IMR-90 (cell line): ENCODE data around the gene FCN1. TPM values are rescaled to one million over a fixed set of nuclear protein-coding genes. Genes with fewer than 3 reads are reported as not detected.

ENCODE experiments used
- ATAC-seq: fragments of 200-7000 bp; cut with Tn5 transposase; 2 replicates; pipeline ENCODE4 v1.9.1; 2020; ENCODE audit warnings: low read depth, mild to moderate bottlenecking, moderate library complexity
- BruUV-seq: library from RNA; stranded (reverse); fragments of 400-500 nt; replicated peaks from 2 replicates; lab custom pipeline; 2021; lab: Mats Ljungman, UMichigan
- CTCF ChIA-PET: fragments of 300-600 bp; formaldehyde crosslinking; extraction: SDS; loops from one replicate; lab custom pipeline; 2021; ENCODE audit warnings: antibody characterized with exemption; lab: Yijun Ruan, JAX
- POLR2A ChIA-PET: fragments of 300-600 bp; sonication (Branson Sonifier 250); formaldehyde crosslinking; loops from one replicate; lab custom pipeline; 2022; ENCODE audit warnings: antibody characterized with exemption; ENCODE audit not compliant: unreplicated experiment; lab: Charles Lee
- DNase-seq: peaks from one replicate; pipeline ENCODE4 v3.0.0; 2013
- H2AFZ ChIP-seq: replicated peaks from 2 replicates; pipeline ENCODE3; 2013; ENCODE audit warnings: low read length, mild to moderate bottlenecking; ENCODE audit not compliant: poor library complexity
- H2AK5ac ChIP-seq: 2 replicates; pipeline ENCODE4 v1.6.1; 2013; ENCODE audit warnings: low read depth, low read length, inconsistent platforms
- H2AK9ac ChIP-seq: replicated peaks from 2 replicates; pipeline ENCODE3; 2013; ENCODE audit warnings: mild to moderate bottlenecking, low read depth, low read length, moderate library complexity; ENCODE audit not compliant: poor library complexity
- H2BK120ac ChIP-seq: 2 replicates; pipeline ENCODE4 v1.6.1; 2013; ENCODE audit warnings: low read depth, low read length, inconsistent platforms
- H2BK15ac ChIP-seq: 3 replicates; pipeline ENCODE4 v1.6.1; 2013; ENCODE audit warnings: low read depth, low read length, inconsistent platforms
- H2BK20ac ChIP-seq: 2 replicates; pipeline ENCODE4 v1.6.1; 2013; ENCODE audit warnings: low read depth, mild to moderate bottlenecking, inconsistent platforms, low read length, moderate library complexity
- H2BK5ac ChIP-seq: 2 replicates; pipeline ENCODE4 v1.6.1; 2013; ENCODE audit warnings: mild to moderate bottlenecking, low read depth, low read length, inconsistent platforms; ENCODE audit not compliant: poor library complexity, severe bottlenecking
- H3K14ac ChIP-seq: replicated peaks from 2 replicates; pipeline ENCODE4 v1.6.1; 2013; ENCODE audit warnings: low read depth, low read length, inconsistent platforms
- H3K18ac ChIP-seq: 2 replicates; pipeline ENCODE4 v1.6.1; 2013; ENCODE audit warnings: low read depth, low read length, control low read depth
- H3K23ac ChIP-seq: 2 replicates; pipeline ENCODE4 v1.6.1; 2013; ENCODE audit warnings: low read depth, low read length, inconsistent platforms
- H3K27ac ChIP-seq: 2 replicates; pipeline ENCODE4 v1.5.1; 2013; ENCODE audit warnings: mild to moderate bottlenecking, control low read depth, low read length; ENCODE audit not compliant: insufficient read depth
- H3K27me3 ChIP-seq: 2 replicates; pipeline ENCODE4 v1.6.1; 2013; ENCODE audit warnings: low read length; ENCODE audit not compliant: control insufficient read depth, insufficient read depth
- H3K36me3 ChIP-seq: 2 replicates; pipeline ENCODE4 v1.6.1; 2013; ENCODE audit warnings: low read length, mixed read lengths; ENCODE audit not compliant: control insufficient read depth, insufficient read depth
- H3K4ac ChIP-seq: 2 replicates; pipeline ENCODE4 v1.6.1; 2013; ENCODE audit warnings: low read depth, low read length, inconsistent platforms
- H3K4me1 ChIP-seq: 2 replicates; pipeline ENCODE4 v1.6.1; 2013; ENCODE audit warnings: low read length, mixed read lengths; ENCODE audit not compliant: control insufficient read depth, insufficient read depth
- H3K4me2 ChIP-seq: 2 replicates; pipeline ENCODE4 v1.6.1; 2013; ENCODE audit warnings: low read depth, mild to moderate bottlenecking, control low read depth, low read length, moderate library complexity
- H3K4me3 ChIP-seq: 2 replicates; pipeline ENCODE4 v1.5.1; 2013; ENCODE audit warnings: low read depth, mild to moderate bottlenecking, control low read depth, low read length, moderate library complexity; ENCODE audit not compliant: insufficient read depth
- H3K56ac ChIP-seq: 2 replicates; pipeline ENCODE4 v1.6.1; 2013; ENCODE audit warnings: low read length, inconsistent platforms; ENCODE audit not compliant: insufficient read depth; ENCODE audit errors: extremely low read depth
- H3K79me1 ChIP-seq, 2 experiments: 2 replicates each; pipeline ENCODE4 v1.6.1; 2013; ENCODE audit warnings: low read length in 2 of 2, inconsistent platforms in 1 of 2, low read depth in 1 of 2
- H3K9ac ChIP-seq: 2 replicates; pipeline ENCODE4 v1.6.1; 2013; ENCODE audit warnings: low read depth, low read length, control low read depth
- H3K9me1 ChIP-seq: 2 replicates; pipeline ENCODE4 v1.6.1; 2013; ENCODE audit warnings: low read length, inconsistent platforms; ENCODE audit not compliant: insufficient read depth
- H3K9me3 ChIP-seq: 2 replicates; pipeline ENCODE4 v1.6.1; 2013; ENCODE audit warnings: low read length; ENCODE audit not compliant: control insufficient read depth, insufficient read depth
- H4K20me1 ChIP-seq: 2 replicates; pipeline ENCODE4 v1.6.1; 2013; ENCODE audit warnings: low read length, inconsistent platforms; ENCODE audit not compliant: insufficient read depth
- H4K5ac ChIP-seq: 2 replicates; pipeline ENCODE4 v1.6.1; 2013; ENCODE audit warnings: mild to moderate bottlenecking, low read depth, low read length, control low read depth
- H4K8ac ChIP-seq, 2 experiments: 2 replicates each; pipeline ENCODE4 v1.6.1; 2013; ENCODE audit warnings: low read depth in 2 of 2, low read length in 2 of 2, control low read depth in 1 of 2, inconsistent platforms in 1 of 2
- H4K91ac ChIP-seq: 2 replicates; pipeline ENCODE4 v1.6.1; 2013; ENCODE audit warnings: low read depth, low read length, inconsistent platforms; ENCODE audit not compliant: insufficient read depth
- BHLHE40 ChIP-seq: fragments of 150-350 bp; IDR thresholded peaks from 2 replicates; pipeline ENCODE4 v1.6.1; 2016; ENCODE audit warnings: mild to moderate bottlenecking, low read depth, low read length
- CEBPB ChIP-seq: IDR thresholded peaks from 2 replicates; pipeline ENCODE4 v1.6.1; 2012; ENCODE audit warnings: low read depth, low read length, improper control_type of control experiment
- CHD1 ChIP-seq: IDR thresholded peaks from 2 replicates; pipeline ENCODE4 v1.6.1; 2012; ENCODE audit warnings: low read depth, low read length, improper control_type of control experiment
- ELK1 ChIP-seq: fragments of 150-350 bp; IDR thresholded peaks from 2 replicates; pipeline ENCODE4 v1.6.1; 2016; ENCODE audit warnings: low read depth, mild to moderate bottlenecking, low read length, moderate library complexity, borderline replicate concordance
- FOS ChIP-seq: fragments of 150-350 bp; IDR thresholded peaks from 2 replicates; pipeline ENCODE4 v1.6.1; 2016; ENCODE audit warnings: low read depth, low read length
- MAFK ChIP-seq: IDR thresholded peaks from 2 replicates; pipeline ENCODE4 v1.6.1; 2012; ENCODE audit warnings: low read depth, low read length, improper control_type of control experiment
- MAZ ChIP-seq: IDR thresholded peaks from 2 replicates; pipeline ENCODE4 v1.6.1; 2012; ENCODE audit warnings: low read depth, mild to moderate bottlenecking, low read length, improper control_type of control experiment, moderate library complexity, borderline replicate concordance
- MXI1 ChIP-seq: IDR thresholded peaks from 2 replicates; pipeline ENCODE4 v1.6.1; 2012; ENCODE audit warnings: low read depth, mild to moderate bottlenecking, low read length, moderate library complexity, borderline replicate concordance
- NFE2L2 ChIP-seq: fragments of 150-350 bp; IDR thresholded peaks from 2 replicates; pipeline ENCODE4 v1.6.1; 2016; ENCODE audit warnings: low read depth, mild to moderate bottlenecking, low read length
- POLR2A ChIP-seq: IDR thresholded peaks from 2 replicates; pipeline ENCODE4 v1.6.1; 2012; ENCODE audit warnings: mild to moderate bottlenecking, low read depth, low read length
- RAD21 ChIP-seq: IDR thresholded peaks from 2 replicates; pipeline ENCODE4 v1.6.1; 2012; ENCODE audit warnings: low read length, improper control_type of control experiment
- RCOR1 ChIP-seq: IDR thresholded peaks from 2 replicates; pipeline ENCODE4 v1.6.1; 2012; ENCODE audit warnings: mild to moderate bottlenecking, low read length, improper control_type of control experiment; ENCODE audit not compliant: insufficient replicate concordance
- RFX5 ChIP-seq: IDR thresholded peaks from 2 replicates; pipeline ENCODE4 v1.8.0; 2012; ENCODE audit warnings: low read depth, mild to moderate bottlenecking, low read length, moderate library complexity
- SMC3 ChIP-seq: fragments of 150-350 bp; IDR thresholded peaks from 2 replicates; pipeline ENCODE4 v1.6.1; 2016; ENCODE audit warnings: low read depth, mild to moderate bottlenecking, antibody characterized with exemption, low read length, moderate library complexity
- USF2 ChIP-seq: fragments of 150-350 bp; IDR thresholded peaks from 2 replicates; pipeline ENCODE4 v1.6.1; 2017; ENCODE audit warnings: mild to moderate bottlenecking, antibody characterized with exemption, low read length, low read depth
- WGBS, 2 experiments: methylation state at CpG; one replicate each; pipeline versions ENCODE4 v1.1.5 to v1.1.7; 2013; ENCODE audit warnings: missing lambda C conversion rate in 2 of 2; ENCODE audit not compliant: insufficient read length in 1 of 2; ENCODE audit errors: extremely low coverage in 2 of 2; 5-methylcytosine and 5-hydroxymethylcytosine counted together
- dilution Hi-C: fragments of 300-500 bp; cut with HindIII; formaldehyde crosslinking; loops from one replicate; pipeline ENCODE4 v1.14.3; 2018; ENCODE audit warnings: low sequenced_read_pairs; ENCODE audit not compliant: unreplicated experiment
- in situ Hi-C: fragments of 300-500 bp; cut with MboI; formaldehyde crosslinking; loops from 3 replicates; pipeline ENCODE4 v1.14.3; 2019; ENCODE audit warnings: low sequenced_read_pairs, inconsistent platforms, mixed read lengths
- intact Hi-C: fragments of 100-400 bp; cut with micrococcal nuclease; formaldehyde crosslinking; loops from 2 replicates; pipeline ENCODE4 v1.10.0; 2022
- polyA plus RNA-seq, 3 experiments: library from polyadenylated mRNA; depleted of rRNA; stranded (reverse); fragments of >200 nt; gene quantifications; 2 replicates each; pipeline ENCODE4 v1.2.3, GENCODE V29; 2012; ENCODE audit warnings: low replicate concordance in 1 of 3
- total RNA-seq: library from RNA; depleted of rRNA; stranded (reverse); fragments of >200 nt; gene quantifications from 2 replicates; pipeline ENCODE4 v1.2.3, GENCODE V29; 2012
- TF ChIP-seq, protein P1 (sequence below): conservative IDR thresholded peaks from 2 replicates; pipeline ENCODE4 v1.5.1; 2012; ENCODE audit warnings: mild to moderate bottlenecking, low read depth, low read length, improper control_type of control experiment

Gene FCN1
- total and polyA plus RNA-seq, 2 of the 4 experiments (the other 2 are of a cell fraction), result not detected

DNA sequence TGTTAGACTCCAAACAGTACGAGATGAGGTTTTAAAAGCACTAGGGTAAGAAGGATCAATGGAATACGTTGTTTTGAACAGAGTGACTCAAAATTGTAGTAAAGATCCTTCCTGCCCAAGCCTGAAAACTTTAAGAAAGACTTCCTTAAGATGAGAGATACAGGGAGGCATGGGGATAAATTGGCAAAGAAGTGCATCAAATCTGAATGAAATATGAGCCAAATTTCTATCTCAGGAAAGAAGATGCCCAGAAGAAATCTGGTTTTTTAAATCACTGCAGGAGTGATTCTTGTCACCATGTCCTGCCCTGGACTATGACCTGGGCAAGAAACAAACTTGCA is 22.2 kb downstream of the FCN1 start:
- H3K56ac ChIP-seq, result no peak overlapping the region
- no peak overlapping the region for H2BK5ac ChIP-seq
- no peak overlapping the region for H2AK9ac ChIP-seq
- no peak overlapping the region for H2AK5ac ChIP-seq
- no peak overlapping the region for H3K27ac ChIP-seq
- no peak overlapping the region for H4K8ac ChIP-seq
- dilution Hi-C loops (no loop called here), intact Hi-C loops (no loop called here), in situ Hi-C loops (no loop called here)
- H2BK120ac ChIP-seq, result no peak overlapping the region
- H3K9me3 ChIP-seq, result peaks cover 10% of the 10 kb centered on the region; the same call in 1 of the 2 replicates
- no peaks in the 10 kb centered on the region for H3K79me1 ChIP-seq
- no peak overlapping the region for H3K14ac ChIP-seq
- no peak overlapping the region for H2BK15ac ChIP-seq
- H4K20me1 ChIP-seq, result no peaks in the 10 kb centered on the region
- H3K4me1 ChIP-seq, result peaks cover 10% of the 10 kb centered on the region
- H3K4me2 ChIP-seq, result peak overlapping the region; percentile 25; the same call in 1 of the 2 replicates
- H3K36me3 ChIP-seq, result no peaks in the 10 kb centered on the region
- no peak overlapping the region for H2BK20ac ChIP-seq
- ChIA-PET CTCF (no interaction called here), POLR2A (no interaction called here)
- peaks cover 19% of the 10 kb centered on the region for H3K27me3 ChIP-seq
- H2AFZ ChIP-seq, result no peak overlapping the region
- H3K18ac ChIP-seq, result no peak overlapping the region
- no TSS peak for BruUV-seq
- no peak overlapping the region for H3K23ac ChIP-seq
- H4K91ac ChIP-seq, result no peak overlapping the region
- no peaks in the 10 kb centered on the region for H3K9me1 ChIP-seq
- no peak overlapping the region for H3K4ac ChIP-seq
- H4K5ac ChIP-seq, result no peak overlapping the region
- TF ChIP-seq, protein P1, sequence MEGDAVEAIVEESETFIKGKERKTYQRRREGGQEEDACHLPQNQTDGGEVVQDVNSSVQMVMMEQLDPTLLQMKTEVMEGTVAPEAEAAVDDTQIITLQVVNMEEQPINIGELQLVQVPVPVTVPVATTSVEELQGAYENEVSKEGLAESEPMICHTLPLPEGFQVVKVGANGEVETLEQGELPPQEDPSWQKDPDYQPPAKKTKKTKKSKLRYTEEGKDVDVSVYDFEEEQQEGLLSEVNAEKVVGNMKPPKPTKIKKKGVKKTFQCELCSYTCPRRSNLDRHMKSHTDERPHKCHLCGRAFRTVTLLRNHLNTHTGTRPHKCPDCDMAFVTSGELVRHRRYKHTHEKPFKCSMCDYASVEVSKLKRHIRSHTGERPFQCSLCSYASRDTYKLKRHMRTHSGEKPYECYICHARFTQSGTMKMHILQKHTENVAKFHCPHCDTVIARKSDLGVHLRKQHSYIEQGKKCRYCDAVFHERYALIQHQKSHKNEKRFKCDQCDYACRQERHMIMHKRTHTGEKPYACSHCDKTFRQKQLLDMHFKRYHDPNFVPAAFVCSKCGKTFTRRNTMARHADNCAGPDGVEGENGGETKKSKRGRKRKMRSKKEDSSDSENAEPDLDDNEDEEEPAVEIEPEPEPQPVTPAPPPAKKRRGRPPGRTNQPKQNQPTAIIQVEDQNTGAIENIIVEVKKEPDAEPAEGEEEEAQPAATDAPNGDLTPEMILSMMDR, result no peak
- TF ChIP-seq CHD1 (no peak), USF2 (no peak), RFX5 (no peak), MXI1 (no peak), BHLHE40 (no peak), ELK1 (no peak), MAZ (no peak), MAFK (no peak), NFE2L2 (no peak), CEBPB (no peak), RAD21 (no peak), RCOR1 (no peak), POLR2A (no peak), SMC3 (no peak), FOS (no peak)
- H3K4me3 ChIP-seq, result no peak overlapping the region
- WGBS, 2 experiments, result no CpG with 5 or more reads among the region's 2 CpGs
- no peak for DNase-seq
- H3K9ac ChIP-seq, result no peak overlapping the region
- no peak for ATAC-seq
